Vagina (tissue), 2 donors: ENCODE results near the gene THOC5. TPM values are rescaled to one million over a fixed set of nuclear protein-coding genes. Genes with fewer than 3 reads are reported as not detected.

Experiments
- DNase-seq, 2 donors: peaks; one replicate each; pipeline ENCODE4 v3.0.0-alpha.2; 2017; ENCODE audit errors: extremely low spot score in 2 of 2
- H3K27ac ChIP-seq: fragments of 200-600 bp; sonication (generic); one replicate; pipeline ENCODE4 v1.5.1; 2019
- H3K27me3 ChIP-seq: fragments of 200-600 bp; sonication (generic); one replicate; pipeline ENCODE4 v1.5.1; 2019
- H3K36me3 ChIP-seq, 2 donors: fragments of 200-600 bp; sonication (generic); one replicate each; pipeline ENCODE4 v1.5.1; 2017 to 2019
- H3K4me1 ChIP-seq: fragments of 200-600 bp; sonication (generic); one replicate; pipeline ENCODE4 v1.5.1; 2019
- H3K4me3 ChIP-seq, 2 donors: fragments of 200-600 bp; sonication (generic); 1 replicate in 1 of 2; 2 replicates in 1 of 2; pipeline ENCODE4 v1.5.1; 2016 to 2019
- H3K9me3 ChIP-seq: fragments of 200-600 bp; sonication (generic); one replicate; pipeline ENCODE4 v1.5.1; 2019
- POLR2A ChIP-seq, 2 donors: fragments of 450-650 bp; IDR thresholded peaks; one replicate each; pipeline ENCODE4 v1.6.1; 2017; ENCODE audit warnings: antibody characterized with exemption in 2 of 2, mild to moderate bottlenecking in 2 of 2, moderate library complexity in 2 of 2
- POLR2AphosphoS5 ChIP-seq, 2 donors: sonication (generic); formaldehyde crosslinking; IDR thresholded peaks; one replicate each; pipeline ENCODE4 v1.9.0; 2017; ENCODE audit warnings: antibody characterized with exemption in 2 of 2, mild to moderate bottlenecking in 2 of 2, low read depth in 1 of 2; ENCODE audit not compliant: insufficient read depth in 1 of 2
- intact Hi-C: fragments of 100-400 bp; cut with DNase I; formaldehyde crosslinking; loops from one replicate; pipeline ENCODE4 v1.15.1; 2023
- total RNA-seq: library from RNA; depleted of rRNA; stranded (reverse); fragments of >200 nt; gene quantifications from one replicate; pipeline ENCODE4 v1.2.3, GENCODE V29; 2016
- TF ChIP-seq, protein P1 (sequence below), 3 experiments: fragments of 450-650 bp in 2 of 3; fragments of 200-600 bp in 1 of 3; sonication (generic) in 1 of 3; IDR thresholded peaks; one replicate each; pipeline ENCODE4 v1.5.1; 2017 to 2019; ENCODE audit warnings: antibody characterized with exemption in 3 of 3, mild to moderate bottlenecking in 2 of 3, moderate library complexity in 2 of 3

THOC5 gene
- total RNA-seq, 1 donor from 2014 or later = 32.2 TPM

DNA sequence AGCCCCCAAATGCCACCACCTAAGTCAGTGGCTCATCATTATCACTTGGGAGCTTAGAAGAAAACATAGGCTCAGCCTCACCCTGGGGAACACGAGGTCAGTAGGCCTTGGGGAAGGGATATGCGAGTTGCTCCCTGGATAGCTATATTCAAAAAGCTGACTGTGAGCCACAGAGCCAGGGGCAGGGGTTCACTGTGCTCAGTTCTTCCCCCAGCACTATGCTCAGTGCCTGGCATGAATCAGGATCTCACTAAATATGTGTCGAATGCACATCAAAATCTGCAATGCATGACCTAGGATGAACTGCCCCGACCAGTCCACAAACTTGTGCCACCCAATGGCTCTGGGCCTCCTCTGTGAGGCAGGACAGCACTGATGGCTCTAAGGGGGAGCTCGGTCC, 35.1 kb downstream of the THOC5 start:
- TF ChIP-seq, protein P1, sequence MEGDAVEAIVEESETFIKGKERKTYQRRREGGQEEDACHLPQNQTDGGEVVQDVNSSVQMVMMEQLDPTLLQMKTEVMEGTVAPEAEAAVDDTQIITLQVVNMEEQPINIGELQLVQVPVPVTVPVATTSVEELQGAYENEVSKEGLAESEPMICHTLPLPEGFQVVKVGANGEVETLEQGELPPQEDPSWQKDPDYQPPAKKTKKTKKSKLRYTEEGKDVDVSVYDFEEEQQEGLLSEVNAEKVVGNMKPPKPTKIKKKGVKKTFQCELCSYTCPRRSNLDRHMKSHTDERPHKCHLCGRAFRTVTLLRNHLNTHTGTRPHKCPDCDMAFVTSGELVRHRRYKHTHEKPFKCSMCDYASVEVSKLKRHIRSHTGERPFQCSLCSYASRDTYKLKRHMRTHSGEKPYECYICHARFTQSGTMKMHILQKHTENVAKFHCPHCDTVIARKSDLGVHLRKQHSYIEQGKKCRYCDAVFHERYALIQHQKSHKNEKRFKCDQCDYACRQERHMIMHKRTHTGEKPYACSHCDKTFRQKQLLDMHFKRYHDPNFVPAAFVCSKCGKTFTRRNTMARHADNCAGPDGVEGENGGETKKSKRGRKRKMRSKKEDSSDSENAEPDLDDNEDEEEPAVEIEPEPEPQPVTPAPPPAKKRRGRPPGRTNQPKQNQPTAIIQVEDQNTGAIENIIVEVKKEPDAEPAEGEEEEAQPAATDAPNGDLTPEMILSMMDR (IDR thresholded peaks at IDR 0.05) = no peak
- TF ChIP-seq POLR2AphosphoS5 (IDR thresholded peaks at IDR 0.05; ENCODE audit: insufficient read depth in 1 of 2, low read depth in 1 of 2) (no peak), POLR2A (IDR thresholded peaks at IDR 0.05) (no peak)
- Histone ChIP-seq H3K27me3 (no peaks in the 10 kb centered on the region), H3K4me1 (no peaks in the 10 kb centered on the region), H3K36me3 (peaks cover 0 to 79% of the 10 kb centered on the region in 2 donors), H3K4me3 (no peak overlapping the region), H3K27ac (no peak overlapping the region), H3K9me3 (no peaks in the 10 kb centered on the region)
- DNase-seq = no peak
- intact Hi-C loops = no loop called here

DNA sequence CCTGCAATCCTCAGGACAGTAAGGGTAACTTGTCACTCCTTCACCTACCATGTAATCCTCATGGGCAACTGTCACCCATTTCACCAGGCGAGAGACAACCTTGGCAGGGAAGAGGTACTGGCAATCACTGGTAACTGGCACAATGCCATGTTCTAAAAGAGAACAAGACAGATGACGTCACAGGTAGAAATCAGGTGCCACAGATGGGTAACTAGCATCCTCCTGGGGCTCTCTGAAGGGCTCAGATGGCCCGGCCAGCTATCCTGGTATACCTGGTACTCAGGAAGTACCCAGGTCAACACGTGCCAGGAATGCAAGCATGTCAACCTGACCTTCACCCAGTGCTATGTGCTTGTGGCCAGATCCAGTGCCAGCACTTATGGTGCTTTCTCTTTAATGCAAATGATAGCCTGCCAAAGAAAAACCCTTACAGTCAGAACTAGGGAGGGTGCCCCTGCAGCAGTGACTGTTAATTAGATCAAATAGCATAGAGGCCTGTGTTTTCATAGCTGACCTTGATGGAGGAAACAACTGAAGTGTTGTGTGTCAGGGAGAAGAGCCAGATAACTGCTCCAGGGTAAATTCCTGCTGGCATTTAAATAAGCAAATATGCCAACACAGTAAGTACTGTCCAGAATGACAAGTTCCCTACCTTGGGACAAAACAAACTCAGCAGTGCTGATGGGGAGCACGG, 36.2 kb downstream of the THOC5 start:
- TF ChIP-seq, protein P1 (IDR thresholded peaks at IDR 0.05) = no peak
- TF ChIP-seq POLR2AphosphoS5 (IDR thresholded peaks at IDR 0.05; ENCODE audit: insufficient read depth in 1 of 2, low read depth in 1 of 2) = no peak
- TF ChIP-seq POLR2A (IDR thresholded peaks at IDR 0.05) = no peak
- Histone ChIP-seq H3K9me3 (no peaks in the 10 kb centered on the region), H3K27me3 (no peaks in the 10 kb centered on the region), H3K4me1 (no peaks in the 10 kb centered on the region), H3K36me3 (peaks cover 0 to 82% of the 10 kb centered on the region in 2 donors), H3K4me3 (no peak overlapping the region), H3K27ac (no peak overlapping the region)
- DNase-seq = no peak
- intact Hi-C loops = no loop called here

DNA sequence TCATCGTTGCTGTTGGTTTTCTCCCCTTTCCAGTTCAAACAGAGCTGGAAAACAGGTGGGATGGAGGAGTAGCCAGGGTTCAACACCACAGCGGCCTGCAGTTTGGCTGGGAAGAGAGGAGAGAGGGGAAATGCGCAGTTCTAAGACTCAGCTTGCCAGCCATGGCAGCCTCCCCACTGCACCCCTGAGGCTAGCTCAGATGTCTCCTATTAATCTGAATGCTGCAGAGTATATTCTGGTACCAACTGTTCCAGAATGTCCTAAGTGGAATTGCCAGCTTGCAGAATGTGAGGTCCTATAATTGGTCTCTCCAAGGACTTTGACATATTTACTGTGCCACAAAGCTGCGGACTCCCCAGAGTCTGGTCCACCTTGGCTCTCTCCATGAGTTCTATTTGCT, 41.5 kb downstream of the THOC5 start:
- intact Hi-C loops = no loop called here
- Histone ChIP-seq H3K4me1 (no peaks in the 10 kb centered on the region), H3K36me3 (peaks cover 0 to 82% of the 10 kb centered on the region in 2 donors), H3K4me3 (no peak overlapping the region), H3K27me3 (no peaks in the 10 kb centered on the region), H3K27ac (no peak overlapping the region), H3K9me3 (no peaks in the 10 kb centered on the region)
- no peak for TF ChIP-seq POLR2AphosphoS5 (IDR thresholded peaks at IDR 0.05; ENCODE audit: insufficient read depth in 1 of 2, low read depth in 1 of 2)
- no peak for TF ChIP-seq POLR2A (IDR thresholded peaks at IDR 0.05)
- TF ChIP-seq, protein P1 (IDR thresholded peaks at IDR 0.05) = no peak
- DNase-seq = no peak

DNA sequence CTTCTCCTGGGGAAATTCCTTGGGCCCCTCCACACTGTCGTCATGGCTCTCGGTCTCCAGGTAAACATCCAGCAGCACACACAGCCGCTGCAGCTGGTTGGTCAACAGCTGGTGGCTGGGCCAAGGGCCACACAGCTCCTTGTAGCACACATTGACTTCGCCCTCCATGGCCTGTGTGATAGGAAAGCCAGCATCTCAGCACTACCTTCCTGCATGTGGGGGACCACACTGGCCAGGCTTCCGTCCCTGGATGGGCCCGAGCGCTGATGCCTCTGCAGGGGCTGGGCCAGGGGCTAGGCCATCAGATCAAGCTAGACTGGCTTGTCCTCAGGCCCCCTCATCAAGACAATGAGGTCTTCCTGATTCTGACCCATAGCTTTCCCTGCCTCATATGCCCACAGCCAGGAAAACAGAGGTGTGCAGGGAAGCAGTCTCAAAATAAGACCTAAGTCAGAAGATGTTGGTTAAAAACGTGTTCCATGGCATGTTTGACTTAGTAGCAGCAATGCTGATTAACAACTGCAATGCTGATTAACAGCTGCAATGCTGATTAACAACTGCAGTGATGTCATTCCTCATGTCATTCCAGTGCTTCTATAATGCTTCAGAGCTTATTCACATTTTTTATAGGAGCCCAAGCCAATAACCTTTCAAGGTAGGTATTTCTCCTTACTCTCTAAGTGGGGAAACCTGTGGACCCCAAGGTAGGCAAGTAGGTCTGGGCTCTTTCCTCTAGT, 42.3 kb downstream of the THOC5 start:
- intact Hi-C loops = no loop called here
- Histone ChIP-seq H3K9me3 (no peaks in the 10 kb centered on the region), H3K36me3 (peaks cover 0 to 82% of the 10 kb centered on the region in 2 donors), H3K4me1 (no peaks in the 10 kb centered on the region), H3K27me3 (no peaks in the 10 kb centered on the region), H3K4me3 (no peak overlapping the region), H3K27ac (no peak overlapping the region)
- no peak for DNase-seq
- TF ChIP-seq, protein P1 (IDR thresholded peaks at IDR 0.05) = no peak

DNA sequence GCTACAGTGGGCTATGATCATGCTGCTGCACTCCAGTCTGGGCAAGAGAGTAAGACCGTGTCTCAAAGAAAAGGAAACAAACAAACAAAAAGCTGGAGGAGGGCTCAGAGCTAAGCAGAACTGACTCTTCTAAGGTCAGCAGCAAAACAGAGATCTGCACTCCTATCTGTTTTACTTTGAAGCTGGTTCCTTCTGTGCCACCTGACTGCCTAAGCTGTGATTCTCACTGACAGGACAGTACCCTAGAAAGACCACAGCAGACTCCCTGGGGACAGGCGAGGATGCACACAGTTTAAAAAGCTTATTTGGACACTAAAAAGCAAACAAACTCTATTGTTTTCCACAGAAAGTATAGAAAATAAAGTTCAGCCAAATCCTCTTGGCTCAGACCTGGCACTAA, 43.0 kb downstream of the THOC5 start:
- intact Hi-C loops = no loop called here
- Histone ChIP-seq H3K4me1 (no peaks in the 10 kb centered on the region), H3K36me3 (peaks cover 0 to 76% of the 10 kb centered on the region in 2 donors), H3K27me3 (no peaks in the 10 kb centered on the region), H3K27ac (no peak overlapping the region), H3K4me3 (no peak overlapping the region), H3K9me3 (no peaks in the 10 kb centered on the region)
- TF ChIP-seq POLR2A (IDR thresholded peaks at IDR 0.05) (no peak), POLR2AphosphoS5 (IDR thresholded peaks at IDR 0.05; ENCODE audit: insufficient read depth in 1 of 2, low read depth in 1 of 2) (no peak)
- TF ChIP-seq, protein P1 (IDR thresholded peaks at IDR 0.05) = no peak
- no peak for DNase-seq
